H1 (cell line): ENCODE results near the gene FOSL2. TPM values are rescaled to one million over a fixed set of nuclear protein-coding genes. Genes with fewer than 3 reads are reported as not detected.

Experiments
- CTCF ChIA-PET: fragments of 300-600 bp; sonication (Branson Sonifier 250); formaldehyde crosslinking; loops from one replicate; lab custom pipeline; 2021; ENCODE audit not compliant: partially characterized antibody; lab: Charles Lee
- POLR2A ChIA-PET: fragments of 300-600 bp; sonication (Branson Sonifier 250); formaldehyde crosslinking; loops from one replicate; lab custom pipeline; 2021; ENCODE audit warnings: inconsistent platforms; ENCODE audit not compliant: partially characterized antibody; lab: Charles Lee
- DNase-seq, 2 experiments: peaks; one replicate each; pipeline versions ENCODE4 v3.0.0 to v3.0.0-alpha.2; 2010 to 2022; ENCODE audit warnings: low spot score in 2 of 2, low read depth in 1 of 2, mixed read lengths in 1 of 2
- FAIRE-seq: peaks from 2 replicates; lab custom pipeline; 2011; peaks lifted over from hg19 to GRCh38; lab: Jason Lieb, UNC
- H2AFZ ChIP-seq: 2 replicates; pipeline ENCODE4 v1.8.1; 2012; ENCODE audit warnings: low read length, inconsistent platforms
- H2AK5ac ChIP-seq: 2 replicates; pipeline ENCODE4 v1.6.1; 2013; ENCODE audit warnings: low read depth, low read length
- H2BK120ac ChIP-seq: replicated peaks from 2 replicates; pipeline ENCODE3; 2013; ENCODE audit warnings: low read depth, low read length, inconsistent platforms
- H2BK12ac ChIP-seq: 2 replicates; pipeline ENCODE4 v1.6.1; 2013; ENCODE audit warnings: low read depth, low read length
- H2BK15ac ChIP-seq: 2 replicates; pipeline ENCODE4 v1.6.1; 2013; ENCODE audit warnings: low read length
- H2BK20ac ChIP-seq: 2 replicates; pipeline ENCODE4 v1.6.1; 2013; ENCODE audit warnings: low read length
- H2BK5ac ChIP-seq: 2 replicates; pipeline ENCODE4 v1.6.1; 2013; ENCODE audit warnings: low read depth, low read length
- H3K14ac ChIP-seq: 2 replicates; pipeline ENCODE4 v1.6.1; 2013; ENCODE audit warnings: inconsistent platforms; ENCODE audit not compliant: insufficient read length
- H3K18ac ChIP-seq: 2 replicates; pipeline ENCODE4 v1.6.1; 2013; ENCODE audit warnings: low read length; ENCODE audit errors: extremely low read depth
- H3K23ac ChIP-seq: 2 replicates; pipeline ENCODE4 v1.6.1; 2013; ENCODE audit warnings: inconsistent platforms; ENCODE audit not compliant: insufficient read length
- H3K23me2 ChIP-seq: 2 replicates; pipeline ENCODE4 v1.6.1; 2013; ENCODE audit warnings: low read depth, low read length
- H3K27ac ChIP-seq: 2 replicates; pipeline ENCODE4 v1.6.1; 2011; ENCODE audit warnings: low read depth, low read length, inconsistent platforms
- H3K27me3 ChIP-seq, 4 experiments: replicated peaks in 1 of 4; 1 replicate in 1 of 4; 2 replicates in 3 of 4; pipeline versions ENCODE4 v1.6.1 to v1.8.1; 2011 to 2013; ENCODE audit warnings: low read length in 3 of 4, mild to moderate bottlenecking in 3 of 4, inconsistent platforms in 2 of 4, mixed read lengths in 2 of 4, moderate library complexity in 1 of 4; ENCODE audit not compliant: control insufficient read depth in 3 of 4, insufficient read depth in 3 of 4; ENCODE audit errors: extremely low read depth in 1 of 4
- H3K36me3 ChIP-seq, 4 experiments: 2 replicates each; pipeline versions ENCODE4 v1.6.1 to v1.8.1; 2011 to 2013; ENCODE audit warnings: mild to moderate bottlenecking in 4 of 4, low read length in 3 of 4, moderate library complexity in 2 of 4, control low read depth in 1 of 4, inconsistent platforms in 1 of 4; ENCODE audit not compliant: insufficient read depth in 4 of 4, control insufficient read depth in 2 of 4
- H3K4ac ChIP-seq: replicated peaks from 2 replicates; pipeline ENCODE3; 2013; ENCODE audit warnings: low read length, low read depth, mixed read lengths, inconsistent platforms; ENCODE audit not compliant: insufficient read length
- H3K4me1 ChIP-seq, 4 experiments: replicated peaks in 1 of 4; 1 replicate in 1 of 4; 2 replicates in 3 of 4; pipeline versions ENCODE4 v1.6.1 to v1.8.1; 2011 to 2013; ENCODE audit warnings: low read length in 3 of 4, inconsistent platforms in 2 of 4, mixed read lengths in 1 of 4; ENCODE audit not compliant: insufficient read depth in 4 of 4, control insufficient read depth in 3 of 4
- H3K4me2 ChIP-seq, 2 experiments: 2 replicates each; pipeline versions ENCODE4 v1.6.1 to v1.8.1; 2011 to 2013; ENCODE audit warnings: low read depth in 2 of 2, low read length in 2 of 2, control low read depth in 1 of 2, inconsistent platforms in 1 of 2, mild to moderate bottlenecking in 1 of 2; ENCODE audit not compliant: insufficient read depth in 1 of 2
- H3K4me3 ChIP-seq, 4 experiments: fragments of 200-600, 300-600 bp in 1 of 4; sonication (generic), shearing (Covaris generic), sonication (Bioruptor Twin) in 1 of 4; 2 replicates each; pipeline versions ENCODE4 v1.5.1 to v1.8.1; 2011 to 2016; ENCODE audit warnings: low read length in 4 of 4, low read depth in 3 of 4, control low read depth in 2 of 4, inconsistent platforms in 2 of 4, mild to moderate bottlenecking in 2 of 4, mixed read lengths in 1 of 4, moderate library complexity in 1 of 4; ENCODE audit not compliant: insufficient read depth in 2 of 4; ENCODE audit errors: extremely low read depth in 1 of 4
- H3K56ac ChIP-seq: replicated peaks from 2 replicates; pipeline ENCODE3; 2013; ENCODE audit warnings: low read depth, mild to moderate bottlenecking, mixed read lengths, low read length, inconsistent platforms; ENCODE audit not compliant: insufficient read length
- H3K79me1 ChIP-seq: 2 replicates; pipeline ENCODE4 v1.6.1; 2013; ENCODE audit warnings: low read depth, low read length, control low read depth
- H3K79me2 ChIP-seq, 2 experiments: 2 replicates each; pipeline versions ENCODE4 v1.6.1 to v1.8.1; 2012 to 2013; ENCODE audit warnings: low read length in 2 of 2, mild to moderate bottlenecking in 2 of 2, inconsistent platforms in 1 of 2; ENCODE audit not compliant: insufficient read depth in 2 of 2, control insufficient read depth in 1 of 2
- H3K9ac ChIP-seq, 4 experiments: replicated peaks in 1 of 4; 1 replicate in 1 of 4; 2 replicates in 3 of 4; pipeline versions ENCODE4 v1.6.1 to v1.8.1; 2011 to 2013; ENCODE audit warnings: low read depth in 3 of 4, low read length in 3 of 4, control low read depth in 2 of 4, mild to moderate bottlenecking in 2 of 4, moderate library complexity in 2 of 4, inconsistent platforms in 1 of 4; ENCODE audit errors: extremely low read depth in 1 of 4
- H3K9me3 ChIP-seq, 2 experiments: 2 replicates each; pipeline versions ENCODE4 v1.6.1 to v1.8.1; 2012 to 2013; ENCODE audit warnings: mild to moderate bottlenecking in 2 of 2, moderate library complexity in 2 of 2, control low read depth in 1 of 2, inconsistent platforms in 1 of 2, low read depth in 1 of 2, low read length in 1 of 2, mixed read lengths in 1 of 2; ENCODE audit not compliant: insufficient read depth in 2 of 2
- H4K20me1 ChIP-seq, 2 experiments: replicated peaks in 1 of 2; 2 replicates each; pipeline versions ENCODE3 to v1.8.1; 2011 to 2013; ENCODE audit warnings: inconsistent platforms in 2 of 2, low read length in 2 of 2, mild to moderate bottlenecking in 1 of 2; ENCODE audit not compliant: insufficient read depth in 2 of 2, control insufficient read depth in 1 of 2
- H4K5ac ChIP-seq: 2 replicates; pipeline ENCODE4 v1.6.1; 2013; ENCODE audit warnings: low read length, low read depth, mixed read lengths, inconsistent platforms; ENCODE audit not compliant: insufficient read length
- H4K8ac ChIP-seq: 2 replicates; pipeline ENCODE4 v1.8.0; 2013; ENCODE audit warnings: mild to moderate bottlenecking, moderate library complexity, low read length, inconsistent platforms; ENCODE audit not compliant: insufficient read depth; ENCODE audit errors: extremely low read depth
- H4K91ac ChIP-seq: replicated peaks from 2 replicates; pipeline ENCODE3; 2013; ENCODE audit warnings: low read length, mixed read lengths, inconsistent platforms; ENCODE audit not compliant: insufficient read length
- EGR1 ChIP-seq: IDR thresholded peaks from 2 replicates; pipeline ENCODE4 v1.6.1; 2011; ENCODE audit warnings: low read depth, low read length, borderline replicate concordance
- EZH2 ChIP-seq: fragments of 200-600 bp; sonication (generic); IDR thresholded peaks from 2 replicates; pipeline ENCODE4 v1.7.1; 2012; ENCODE audit warnings: low read depth, mild to moderate bottlenecking, moderate library complexity, low read length, inconsistent platforms; ENCODE audit not compliant: severe bottlenecking
- JUN ChIP-seq: IDR thresholded peaks from 2 replicates; pipeline ENCODE4 v1.6.1; 2011; ENCODE audit warnings: low read depth, mild to moderate bottlenecking, improper control_type of control experiment, low read length
- RAD21 ChIP-seq, 2 experiments: IDR thresholded peaks in 1 of 2; conservative IDR thresholded peaks in 1 of 2; 2 replicates each; pipeline ENCODE4 v1.6.1; 2011; ENCODE audit warnings: low read depth in 2 of 2, low read length in 2 of 2, improper control_type of control experiment in 1 of 2, inconsistent platforms in 1 of 2, mild to moderate bottlenecking in 1 of 2, moderate library complexity in 1 of 2
- SIN3A ChIP-seq, 2 experiments: IDR thresholded peaks in 1 of 2; conservative IDR thresholded peaks in 1 of 2; 2 replicates each; pipeline ENCODE4 v1.6.1; 2011 to 2012; ENCODE audit warnings: low read length in 2 of 2, improper control_type of control experiment in 1 of 2, low read depth in 1 of 2, mild to moderate bottlenecking in 1 of 2
- ZNF274 ChIP-seq: IDR thresholded peaks from 2 replicates; pipeline ENCODE4 v1.7.0; 2012; ENCODE audit warnings: low read length, borderline replicate concordance; ENCODE audit errors: extremely low read depth
- WGBS, 2 experiments: shearing (Covaris generic) in 1 of 2; methylation state at CpG; one replicate each; pipeline versions ENCODE4 v1.1.6 to v1.1.7; 2013 to 2015; ENCODE audit warnings: low lambda C conversion rate in 2 of 2, mixed read lengths in 2 of 2, inconsistent platforms in 1 of 2, low coverage in 1 of 2, missing lambda C conversion rate in 1 of 2; ENCODE audit not compliant: insufficient replicate concordance in 2 of 2, insufficient coverage in 1 of 2, insufficient read length in 1 of 2; ENCODE audit errors: extremely low coverage in 1 of 2, missing lambda C conversion rate in 1 of 2; 5-methylcytosine and 5-hydroxymethylcytosine counted together
- polyA plus RNA-seq, 7 experiments: library from polyadenylated mRNA; depleted of rRNA in 3 of 7; stranded (reverse) in 5 of 7; unstranded in 2 of 7; fragments of >200 nt in 5 of 7; fragments of 200-250 nt in 2 of 7; gene quantifications; 1 replicate in 5 of 7; 2 replicates in 1 of 7; 4 replicates in 1 of 7; pipeline versions ENCODE4 v1.2.1 to v1.2.3, GENCODE V29; 2011 to 2013; ENCODE audit warnings: missing spikeins in 2 of 7, mixed read lengths in 2 of 7
- total RNA-seq: library from RNA; stranded (reverse); fragmentation: NEBNext Ultra II Directional; extraction: Animal tissue kit (Norgen Biotek cat#: 25700); gene quantifications from 2 replicates; pipeline ENCODE4 v1.2.1, GENCODE V29; 2021

The FOSL2 gene
- total and polyA plus RNA-seq, 2 of the 8 experiments (the other 6 are each of a cell fraction or from before 2014, with no cell fraction given): 1.5 to 4.5 TPM

GRCh38 chr2:28424799-28425463 is 32.3 kb downstream of the FOSL2 start:
- Histone ChIP-seq H3K4ac (no peak overlapping the region), H2BK15ac (no peak overlapping the region), H3K9me3 (no peaks in the 10 kb centered on the region), H2AFZ (no peak overlapping the region), H2BK12ac (no peak overlapping the region), H3K4me2 (no peak overlapping the region), H3K79me1 (no peaks in the 10 kb centered on the region), H3K4me3 (no peak overlapping the region), H2BK20ac (no peak overlapping the region), H2BK5ac (no peak overlapping the region), H3K27me3 (no peaks in the 10 kb centered on the region; a peak in 1 of 7 replicates), H3K27ac (no peak overlapping the region), H3K18ac (no peak overlapping the region), H4K5ac (no peak overlapping the region), H3K4me1 (no peaks in the 10 kb centered on the region), H3K79me2 (no peaks in the 10 kb centered on the region), H3K9ac (no peak overlapping the region), H2BK120ac (no peak overlapping the region), H4K20me1 (no peaks in the 10 kb centered on the region), H4K91ac (no peak overlapping the region), H2AK5ac (no peak overlapping the region), H3K23ac (no peak overlapping the region), H3K23me2 (no peaks in the 10 kb centered on the region), H3K14ac (no peak overlapping the region), H4K8ac (no peak overlapping the region), H3K56ac (no peak overlapping the region), H3K36me3 (no peaks in the 10 kb centered on the region)
- DNase-seq (no peak), FAIRE-seq (no peak)
- ChIA-PET POLR2A (no interaction called here), CTCF (no interaction called here)
- WGBS, 2 experiments: 96% methylated on average over 2 of the region's 2 CpGs; no CpG with 5 or more reads in 1 of the 2 experiments
- no peak for TF ChIP-seq SIN3A (conservative IDR thresholded peaks at IDR 0.05 in 1 of 2, IDR thresholded peaks at IDR 0.05 in 1 of 2; ENCODE audit: low read depth in 1 of 2, low read length in 2 of 2)
- TF ChIP-seq ZNF274: no peak
- TF ChIP-seq EGR1: no peak
- no peak for TF ChIP-seq EZH2
- TF ChIP-seq JUN: no peak
- TF ChIP-seq RAD21 (IDR thresholded peaks at IDR 0.05 in 1 of 2, conservative IDR thresholded peaks at IDR 0.05 in 1 of 2; ENCODE audit: low read depth in 2 of 2, low read length in 2 of 2): no peak
